Measurements from ENCODE around the gene GPX2. TPM values are rescaled to one million over a fixed set of nuclear protein-coding genes. Genes with fewer than 3 reads are reported as not detected.

GPX2 gene
- total RNA-seq, 3 donors from 2014 or later, result 171 to 590 (median 288) TPM

- no peak for TF ChIP-seq CTCF (IDR thresholded peaks at IDR 0.05)
- no peak overlapping the region for H3K4me3 ChIP-seq
- DNase-seq (no peak), ATAC-seq (no peak)
- no peaks in the 10 kb centered on the region for H3K9me3 ChIP-seq
- no peaks in the 10 kb centered on the region for H3K36me3 ChIP-seq (ENCODE audit: low read depth)
- intact Hi-C loops (cut with DNase I, micrococcal nuclease), result no loop called here
- peaks cover 22% of the 10 kb centered on the region for H3K4me1 ChIP-seq (ENCODE audit: low read depth)
These were observed 11.4 kb downstream of the GPX2 start for GRCh38 chr14:64931123-64931522.

GRCh38 chr14:64930085-64930843 is 12.3 kb downstream of the GPX2 start:
- Histone ChIP-seq H3K4me1 (ENCODE audit: low read depth) (peaks cover 22% of the 10 kb centered on the region), H3K36me3 (ENCODE audit: low read depth) (no peaks in the 10 kb centered on the region), H3K9me3 (no peaks in the 10 kb centered on the region), H3K4me3 (no peak overlapping the region)
- intact Hi-C loops (cut with DNase I, micrococcal nuclease), result no loop called here
- no peak for TF ChIP-seq CTCF (IDR thresholded peaks at IDR 0.05)
- ATAC-seq (peak; percentile 79), DNase-seq (no peak)

- Histone ChIP-seq H3K36me3 (ENCODE audit: low read depth) (no peaks in the 10 kb centered on the region), H3K4me3 (no peak overlapping the region), H3K9me3 (no peaks in the 10 kb centered on the region), H3K4me1 (ENCODE audit: low read depth) (peaks cover 25% of the 10 kb centered on the region)
- TF ChIP-seq CTCF (IDR thresholded peaks at IDR 0.05), result no peak
- ATAC-seq (no peak), DNase-seq (no peak)
- intact Hi-C loops (cut with DNase I, micrococcal nuclease), result no loop called here
These were observed 13.6 kb downstream of the GPX2 start for GRCh38 chr14:64929014-64929359.

- ATAC-seq (peak; percentile 47), DNase-seq (no peak)
- intact Hi-C loops (cut with DNase I, micrococcal nuclease), result no loop called here
- no peak for TF ChIP-seq CTCF (IDR thresholded peaks at IDR 0.05)
- no peaks in the 10 kb centered on the region for H3K9me3 ChIP-seq
- no peak overlapping the region for H3K4me3 ChIP-seq
- no peaks in the 10 kb centered on the region for H3K36me3 ChIP-seq (ENCODE audit: low read depth)
- H3K4me1 ChIP-seq (ENCODE audit: low read depth), result peaks cover 25% of the 10 kb centered on the region
These were observed 14.1 kb downstream of the GPX2 start for GRCh38 chr14:64928239-64929013.

- no peak overlapping the region for H3K4me3 ChIP-seq
- DNase-seq (no peak), ATAC-seq (no peak)
- H3K36me3 ChIP-seq (ENCODE audit: low read depth), result no peaks in the 10 kb centered on the region
- peaks cover 25% of the 10 kb centered on the region for H3K4me1 ChIP-seq (ENCODE audit: low read depth)
- no peaks in the 10 kb centered on the region for H3K9me3 ChIP-seq
- intact Hi-C loops (cut with DNase I, micrococcal nuclease), result no loop called here
- no peak for TF ChIP-seq CTCF (IDR thresholded peaks at IDR 0.05)
These were observed 15.5 kb downstream of the GPX2 start for GRCh38 chr14:64927031-64927430.
